Right lobe of liver (tissue), 4 donors: Measurements from ENCODE around the gene ARL15.

ENCODE experiments used
- CTCF ChIP-seq, 4 donors: fragments of 200-600 bp in 3 of 4; fragments of 450-650 bp in 1 of 4; IDR thresholded peaks; one replicate each; pipeline versions ENCODE4 v1.5.1 to v1.8.0; 2016 to 2022; ENCODE audit warnings: antibody characterized with exemption in 4 of 4, mild to moderate bottlenecking in 2 of 4
- POLR2A ChIP-seq: fragments of 450-650 bp; IDR thresholded peaks from one replicate; pipeline ENCODE4 v1.6.1; 2017; ENCODE audit warnings: antibody characterized with exemption, mild to moderate bottlenecking
- donor health status: DM: no; HTN: no; CAD: no.
- donor health status: DM: no; HTN: no; CAD: no.
- donor health status: DM: no; HTN: yes; CAD: no.

- TF ChIP-seq CTCF (IDR thresholded peaks at IDR 0.05) (no peak), POLR2A (no peak)
Observed at GRCh38 chr5:54098267-54098666, 212.1 kb downstream of the ARL15 start.
